ENCODE data around the gene AP5S1. TPM values are rescaled to one million over a fixed set of nuclear protein-coding genes. Genes with fewer than 3 reads are reported as not detected.

Gene AP5S1
- total and polyA plus RNA-seq, 2 of the 13 experiments (the other 11 are each of a cell fraction or from before 2014, with no cell fraction given) = 7.9 to 23.2 TPM

GRCh38 chr20:3798373-3798768 is 22.0 kb upstream of the AP5S1 start (continued):
- TF ChIP-seq KLF16 (CRISPR knock-in tag; IDR thresholded peaks at IDR 0.05) = 0 out of 4 replicates have a peak, but pooled peaks of 1 of the 2 experiments have one; percentile 7
- no peak for TF ChIP-seq PRDM10 (CRISPR knock-in tag; IDR thresholded peaks at IDR 0.05; ENCODE audit: low read depth)
- no peak for TF ChIP-seq FLYWCH1 (CRISPR knock-in tag; IDR thresholded peaks at IDR 0.05)
- no peak for TF ChIP-seq NFKB2 (CRISPR knock-in tag; IDR thresholded peaks at IDR 0.05; ENCODE audit: borderline replicate concordance)
- TF ChIP-seq ZNF446 (CRISPR knock-in tag; IDR thresholded peaks at IDR 0.05) = no peak
- TF ChIP-seq SRSF1 (optimal IDR thresholded peaks at IDR 0.05; ENCODE audit: low read depth, low read length) = no peak
- TF ChIP-seq ZNF335 (CRISPR knock-in tag; IDR thresholded peaks at IDR 0.05) = 0 out of 2 replicates have a peak, but pooled peaks have one; percentile 40
- no peak for TF ChIP-seq RBM22 (optimal IDR thresholded peaks at IDR 0.05; ENCODE audit: low read length)
- TF ChIP-seq DNMT3B (CRISPR knock-in tag; conservative IDR thresholded peaks at IDR 0.05) = no peak
- TF ChIP-seq ZNF138 (CRISPR knock-in tag; IDR thresholded peaks at IDR 0.05; ENCODE audit: low read depth) = no peak
- TF ChIP-seq AKNA (CRISPR knock-in tag; IDR thresholded peaks at IDR 0.05; ENCODE audit: borderline replicate concordance) = no peak
- TF ChIP-seq MLX (CRISPR knock-in tag; IDR thresholded peaks at IDR 0.05) = no peak
- no peak for TF ChIP-seq ZNF3 (CRISPR knock-in tag; IDR thresholded peaks at IDR 0.05)
- TF ChIP-seq ATF7 (IDR thresholded peaks at IDR 0.05) = no peak
- no peak for TF ChIP-seq ATF7 (CRISPR knock-in tag; IDR thresholded peaks at IDR 0.05)
- TF ChIP-seq AHR (CRISPR knock-in tag; IDR thresholded peaks at IDR 0.05) = 0 out of 2 replicates have a peak, but pooled peaks have one; percentile 32
- no peak for TF ChIP-seq ATF1 (CRISPR knock-in tag; IDR thresholded peaks at IDR 0.05)
- TF ChIP-seq EHMT2 (IDR thresholded peaks at IDR 0.05; ENCODE audit: borderline replicate concordance, low read depth, low read length) = no peak
- 0 out of 2 replicates have a peak, but pooled peaks have one; percentile 4 for TF ChIP-seq TBX2 (CRISPR knock-in tag; IDR thresholded peaks at IDR 0.05; ENCODE audit: borderline replicate concordance)
- TF ChIP-seq ZNF607 (CRISPR knock-in tag; IDR thresholded peaks at IDR 0.05; ENCODE audit: borderline replicate concordance) = 0 out of 2 replicates have a peak, but pooled peaks have one; percentile 28
- TF ChIP-seq ZNF788 (CRISPR knock-in tag; IDR thresholded peaks at IDR 0.05; ENCODE audit: borderline replicate concordance) = no peak

Data from HepG2 (cell line).